Cardiac muscle cell (in vitro differentiated cells and primary cell): Measurements from ENCODE around the gene NFATC1. TPM values are rescaled to one million over a fixed set of nuclear protein-coding genes. Genes with fewer than 3 reads are reported as not detected.

Experiments used
- DNase-seq, 2 donors: peaks; one replicate each; pipeline versions ENCODE4 v3.0.0 to v3.0.0-alpha.2; 2010 to 2017; ENCODE audit warnings: low read depth in 1 of 2, low spot score in 1 of 2
- H3K27ac ChIP-seq: fragments of 200-600 bp; sonication (generic); 2 replicates; pipeline ENCODE4 v1.5.1; 2016
- H3K27me3 ChIP-seq: fragments of 200-600 bp; sonication (generic); 2 replicates; pipeline ENCODE4 v1.6.0; 2016; ENCODE audit warnings: control low read depth
- H3K36me3 ChIP-seq: fragments of 200-600 bp; sonication (generic); 2 replicates; pipeline ENCODE4 v1.5.1; 2016; ENCODE audit warnings: control low read depth
- H3K4me1 ChIP-seq: fragments of 200-600 bp; sonication (generic); 2 replicates; pipeline ENCODE4 v1.8.1; 2017; ENCODE audit warnings: low read depth, mild to moderate bottlenecking, mixed run types
- H3K4me3 ChIP-seq: fragments of 200-600 bp; sonication (generic); 2 replicates; pipeline ENCODE4 v1.5.1; 2016; ENCODE audit warnings: mild to moderate bottlenecking
- H3K9me3 ChIP-seq: fragments of 200-600 bp; sonication (generic); 2 replicates; pipeline ENCODE4 v1.5.1; 2017; ENCODE audit warnings: low read depth, mild to moderate bottlenecking, control low read depth
- polyA plus RNA-seq: library from polyadenylated mRNA; unstranded; fragments of >200 nt; fragmentation: Nextera tagmentation; extraction: Ambion mirVana; gene quantifications from 2 replicates; pipeline ENCODE4 v1.2.1, GENCODE V29; 2016
- total RNA-seq: library from RNA; depleted of rRNA; stranded (reverse); fragments of >200 nt; gene quantifications from 2 replicates; pipeline ENCODE4 v1.2.3, GENCODE V29; 2016
- TF ChIP-seq, protein P1 (sequence below): IDR thresholded peaks from 2 replicates; pipeline ENCODE4 v1.5.1; 2012; ENCODE audit warnings: low read depth, mild to moderate bottlenecking, low read length

NFATC1 gene
- total and polyA plus RNA-seq, 2 experiments from 2014 or later, result 10.8 to 11.7 TPM

DNA sequence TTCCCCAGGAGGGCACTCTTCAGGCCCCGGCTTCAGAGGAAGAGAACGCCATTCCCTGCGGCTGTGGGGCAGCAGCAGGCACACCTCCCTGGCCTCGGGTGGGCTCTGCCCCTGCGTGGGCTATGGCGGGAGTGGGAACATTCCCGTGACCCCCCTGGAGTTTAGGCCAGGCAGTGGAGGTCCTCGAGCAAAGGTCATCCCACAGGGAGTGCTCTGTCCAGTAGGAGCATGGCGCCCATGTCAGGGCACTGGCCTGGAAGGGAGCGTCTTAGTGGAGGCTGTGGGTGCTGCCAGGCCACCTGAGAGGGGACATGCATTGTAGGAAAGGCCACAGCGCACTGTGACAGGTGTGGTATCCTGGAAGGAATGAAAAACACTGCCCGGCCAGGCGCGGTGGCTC lies 9.2 kb upstream of the NFATC1 start:
- DNase-seq, result no peak
- H3K36me3 ChIP-seq, result no peaks in the 10 kb centered on the region
- no peak overlapping the region for H3K4me3 ChIP-seq
- no peak overlapping the region for H3K27ac ChIP-seq
- H3K4me1 ChIP-seq, result no peaks in the 10 kb centered on the region
- H3K9me3 ChIP-seq, result no peaks in the 10 kb centered on the region
- TF ChIP-seq, protein P1, sequence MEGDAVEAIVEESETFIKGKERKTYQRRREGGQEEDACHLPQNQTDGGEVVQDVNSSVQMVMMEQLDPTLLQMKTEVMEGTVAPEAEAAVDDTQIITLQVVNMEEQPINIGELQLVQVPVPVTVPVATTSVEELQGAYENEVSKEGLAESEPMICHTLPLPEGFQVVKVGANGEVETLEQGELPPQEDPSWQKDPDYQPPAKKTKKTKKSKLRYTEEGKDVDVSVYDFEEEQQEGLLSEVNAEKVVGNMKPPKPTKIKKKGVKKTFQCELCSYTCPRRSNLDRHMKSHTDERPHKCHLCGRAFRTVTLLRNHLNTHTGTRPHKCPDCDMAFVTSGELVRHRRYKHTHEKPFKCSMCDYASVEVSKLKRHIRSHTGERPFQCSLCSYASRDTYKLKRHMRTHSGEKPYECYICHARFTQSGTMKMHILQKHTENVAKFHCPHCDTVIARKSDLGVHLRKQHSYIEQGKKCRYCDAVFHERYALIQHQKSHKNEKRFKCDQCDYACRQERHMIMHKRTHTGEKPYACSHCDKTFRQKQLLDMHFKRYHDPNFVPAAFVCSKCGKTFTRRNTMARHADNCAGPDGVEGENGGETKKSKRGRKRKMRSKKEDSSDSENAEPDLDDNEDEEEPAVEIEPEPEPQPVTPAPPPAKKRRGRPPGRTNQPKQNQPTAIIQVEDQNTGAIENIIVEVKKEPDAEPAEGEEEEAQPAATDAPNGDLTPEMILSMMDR, result no peak
- H3K27me3 ChIP-seq, result peaks cover 10% of the 10 kb centered on the region

DNA sequence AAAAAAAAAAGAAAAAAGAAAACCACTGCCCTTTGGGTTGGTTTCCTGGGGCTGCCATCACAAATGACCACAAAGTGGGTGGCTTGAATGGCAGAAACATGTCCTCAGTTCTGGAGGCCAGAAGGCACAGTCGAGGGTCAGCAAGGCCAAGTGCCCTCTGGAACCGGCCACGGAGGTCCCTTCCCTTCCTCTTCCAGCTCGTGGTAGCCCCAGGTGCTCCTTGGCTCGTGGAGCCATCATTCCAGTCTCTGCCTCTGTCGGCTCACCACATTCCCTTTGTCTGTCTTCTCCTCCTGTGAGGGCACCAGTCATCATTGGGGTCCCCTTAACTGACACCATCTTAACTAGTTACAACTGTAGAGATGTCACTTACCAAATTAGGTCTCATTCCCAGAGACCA lies 8.5 kb upstream of the NFATC1 start:
- Histone ChIP-seq H3K4me3 (no peak overlapping the region), H3K27me3 (peaks cover 16% of the 10 kb centered on the region), H3K9me3 (no peaks in the 10 kb centered on the region), H3K4me1 (no peaks in the 10 kb centered on the region), H3K27ac (no peak overlapping the region), H3K36me3 (no peaks in the 10 kb centered on the region)
- TF ChIP-seq, protein P1, result no peak
- DNase-seq, result no peak

GRCh38 chr18:79387615-79388014 lies 8.1 kb upstream of the NFATC1 start:
- DNase-seq, result no peak
- H3K27ac ChIP-seq, result no peak overlapping the region
- no peak overlapping the region for H3K4me3 ChIP-seq
- no peaks in the 10 kb centered on the region for H3K36me3 ChIP-seq
- no peaks in the 10 kb centered on the region for H3K4me1 ChIP-seq
- H3K9me3 ChIP-seq, result no peaks in the 10 kb centered on the region
- TF ChIP-seq, protein P1, result no peak
- peaks cover 20% of the 10 kb centered on the region for H3K27me3 ChIP-seq

DNA sequence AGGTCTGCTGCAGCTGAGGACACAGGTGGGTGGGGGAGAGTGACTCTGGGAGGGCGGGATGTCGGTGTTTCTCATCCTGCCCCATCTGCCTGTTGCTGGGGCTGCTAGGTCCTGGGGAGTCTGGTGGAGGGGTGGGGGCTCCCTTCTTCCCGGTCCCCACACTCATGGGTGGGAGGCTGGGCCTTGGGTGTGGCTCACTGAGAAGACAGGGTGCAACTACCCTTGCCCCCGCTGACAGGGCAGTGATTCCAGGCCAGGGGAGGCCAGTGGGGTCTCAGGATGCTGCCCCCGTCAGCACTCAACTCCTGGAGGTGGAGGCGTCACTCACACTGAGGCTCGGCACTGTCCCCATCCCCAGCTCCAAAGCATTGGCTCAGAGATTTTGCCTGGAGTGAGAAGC lies 7.7 kb upstream of the NFATC1 start:
- no peak for DNase-seq
- Histone ChIP-seq H3K36me3 (no peaks in the 10 kb centered on the region), H3K27me3 (peaks cover 24% of the 10 kb centered on the region)

DNA sequence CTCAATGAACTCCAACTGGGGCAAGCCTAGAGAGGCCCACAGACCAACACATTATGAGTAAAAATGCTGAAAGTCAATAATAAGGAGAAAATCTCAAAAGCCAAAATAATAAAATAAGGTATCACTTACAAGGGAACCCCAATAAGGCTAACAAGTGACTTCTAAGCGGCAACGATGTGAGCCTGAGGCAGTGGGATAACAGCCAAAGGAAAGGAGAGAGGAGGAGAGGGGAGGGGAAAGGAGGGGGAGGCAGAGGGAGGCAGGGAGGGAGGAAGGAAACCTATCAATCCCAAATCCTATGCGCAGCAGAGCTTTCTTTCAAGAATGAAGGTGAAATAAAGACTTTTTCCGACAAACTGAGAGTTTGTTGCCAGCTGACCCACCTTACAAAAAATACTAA lies 6.0 kb upstream of the NFATC1 start:
- Histone ChIP-seq H3K27ac (no peak overlapping the region), H3K4me1 (no peaks in the 10 kb centered on the region), H3K36me3 (no peaks in the 10 kb centered on the region), H3K27me3 (peaks cover 41% of the 10 kb centered on the region), H3K4me3 (no peak overlapping the region), H3K9me3 (no peaks in the 10 kb centered on the region)
- no peak for DNase-seq
- TF ChIP-seq, protein P1, result no peak

More for the DNA sequence above, 7.7 kb upstream of the NFATC1 start:
- Histone ChIP-seq H3K4me3 (no peak overlapping the region), H3K4me1 (no peaks in the 10 kb centered on the region), H3K27ac (no peak overlapping the region), H3K9me3 (no peaks in the 10 kb centered on the region)
- TF ChIP-seq, protein P1, result no peak

DNA sequence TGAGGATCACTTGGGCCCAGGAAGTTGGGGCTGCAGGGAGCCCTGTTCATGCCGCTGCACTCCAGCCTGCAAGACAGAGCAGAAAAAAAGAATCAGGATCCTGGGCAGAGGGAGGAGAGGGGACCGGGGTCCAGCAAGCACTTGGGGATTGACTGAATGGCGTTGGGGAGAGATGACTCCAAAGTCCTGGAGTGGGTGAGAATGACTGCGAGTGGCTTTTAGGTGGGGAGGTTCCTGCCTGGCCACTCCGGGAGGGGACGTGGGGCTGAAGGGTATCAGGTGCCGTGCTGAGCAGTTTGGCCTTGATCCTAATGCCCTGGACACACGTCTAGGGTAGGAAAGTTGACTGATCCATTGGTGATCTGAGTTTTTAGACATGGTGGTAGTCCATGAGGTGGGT lies 3.5 kb upstream of the NFATC1 start:
- Histone ChIP-seq H3K27me3 (peaks cover 61% of the 10 kb centered on the region), H3K9me3 (no peaks in the 10 kb centered on the region), H3K36me3 (no peaks in the 10 kb centered on the region), H3K4me3 (no peak overlapping the region), H3K27ac (no peak overlapping the region), H3K4me1 (no peaks in the 10 kb centered on the region)
- DNase-seq, result no peak
- TF ChIP-seq, protein P1, result no peak
